GM19240 (cell line): ENCODE measurements around the gene IL21R.

ENCODE experiments used
- DNase-seq: peaks from one replicate; pipeline ENCODE4 v3.0.0; 2011; ENCODE audit warnings: low spot score; ENCODE audit not compliant: insufficient read length

The IL21R gene

GRCh38 chr16:27401768-27402568, at the start of gene IL21R:
Gene IL21R, plus strand, starts transcription at chr16:27402174. Its CDS starts 27,898 bp downstream, at chr16:27430072.
- no peak for DNase-seq

- no peak for DNase-seq
Observed at GRCh38 chr16:27353853-27354252, 48.1 kb upstream of the IL21R start.

- DNase-seq, result no peak
Observed at GRCh38 chr16:27355610-27356009, 46.4 kb upstream of the IL21R start.

- no peak for DNase-seq
Observed at GRCh38 chr16:27356794-27357193, 45.2 kb upstream of the IL21R start.

- no peak for DNase-seq
Observed at GRCh38 chr16:27359051-27359450, 42.9 kb upstream of the IL21R start.

GRCh38 chr16:27359615-27360014, 42.4 kb upstream of the IL21R start:
- no peak for DNase-seq

- no peak for DNase-seq
Observed at GRCh38 chr16:27361987-27362386, 40.0 kb upstream of the IL21R start.

GRCh38 chr16:27362570-27363245, 39.3 kb upstream of the IL21R start:
- no peak for DNase-seq

GRCh38 chr16:27363246-27363632, 38.7 kb upstream of the IL21R start:
- DNase-seq, result no peak

GRCh38 chr16:27363797-27364196, 38.2 kb upstream of the IL21R start:
- DNase-seq, result no peak

GRCh38 chr16:27364493-27365141, 37.4 kb upstream of the IL21R start:
- no peak for DNase-seq

- no peak for DNase-seq
Observed at GRCh38 chr16:27365142-27366089, 36.6 kb upstream of the IL21R start.

GRCh38 chr16:27366687-27367460, 35.1 kb upstream of the IL21R start:
- no peak for DNase-seq

GRCh38 chr16:27367461-27368357, 34.3 kb upstream of the IL21R start:
- peak; percentile 69 for DNase-seq

GRCh38 chr16:27368358-27368722, 33.6 kb upstream of the IL21R start:
- DNase-seq, result no peak

- DNase-seq, result no peak
Observed at GRCh38 chr16:27369806-27370205, 32.2 kb upstream of the IL21R start.

GRCh38 chr16:27370318-27370717, 31.7 kb upstream of the IL21R start:
- no peak for DNase-seq

GRCh38 chr16:27373312-27373711, 28.7 kb upstream of the IL21R start:
- no peak for DNase-seq

GRCh38 chr16:27374221-27374803, 27.7 kb upstream of the IL21R start:
- no peak for DNase-seq
